ENCODE measurements around the gene ADAM10.

ADAM10 gene

DNA sequence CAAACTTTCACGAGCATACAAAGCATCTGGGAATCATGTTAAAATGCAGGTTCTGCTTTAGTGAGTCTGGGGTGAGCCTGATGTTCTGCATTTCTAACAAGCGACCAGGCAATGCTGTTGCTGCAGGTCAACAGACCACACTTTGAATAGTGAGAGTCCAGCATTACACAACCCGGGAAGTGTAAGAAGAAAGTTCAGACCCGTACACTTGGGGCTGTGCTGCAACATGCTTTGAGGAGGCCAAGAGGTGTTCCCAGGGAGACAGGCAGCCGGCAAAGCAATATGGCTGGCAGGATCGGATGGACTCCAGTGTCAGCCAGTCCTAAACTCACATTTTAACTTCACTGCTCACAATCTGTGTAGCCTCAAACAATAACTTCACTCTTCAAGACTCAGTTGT lies 183.5 kb downstream of the ADAM10 start:
- Mint-ChIP-seq H3K4me1 (ENCODE audit: low read depth) (peaks cover 10% of the 10 kb centered on the region), H3K36me3 (ENCODE audit: low read depth) (no peaks in the 10 kb centered on the region), H3K4me3 (no peak overlapping the region), H3K9me3 (no peaks in the 10 kb centered on the region), H3K27ac (no peak overlapping the region), H3K27me3 (no peaks in the 10 kb centered on the region)
- no peak for DNase-seq

- Mint-ChIP-seq H3K36me3 (ENCODE audit: low read depth) (no peaks in the 10 kb centered on the region), H3K9me3 (no peaks in the 10 kb centered on the region), H3K4me1 (ENCODE audit: low read depth) (peaks cover 10% of the 10 kb centered on the region), H3K27me3 (no peaks in the 10 kb centered on the region), H3K4me3 (no peak overlapping the region), H3K27ac (no peak overlapping the region)
- DNase-seq = no peak
These were observed 183.9 kb downstream of the ADAM10 start for GRCh38 chr15:58565619-58566018.

DNA sequence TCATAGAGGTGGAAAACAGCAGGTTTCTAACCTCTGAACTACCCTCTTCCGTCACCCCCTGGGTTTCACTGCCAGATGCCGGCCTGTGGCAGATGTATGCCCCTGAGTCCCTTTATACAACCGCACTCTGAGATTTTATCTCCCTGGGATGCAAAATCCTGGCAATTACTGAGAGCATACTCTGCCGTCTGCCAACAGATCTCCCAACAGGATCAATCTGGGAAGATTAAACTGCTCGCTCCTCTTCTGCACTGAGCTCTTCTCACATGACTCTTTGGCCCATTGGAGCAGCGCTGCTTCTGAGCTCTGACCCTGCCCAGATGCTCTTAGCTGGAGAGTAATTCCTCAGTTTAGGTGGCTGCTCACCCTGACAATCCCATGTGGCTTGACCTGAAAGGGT lies 184.5 kb downstream of the ADAM10 start:
- Mint-ChIP-seq H3K27ac (no peak overlapping the region), H3K9me3 (no peaks in the 10 kb centered on the region), H3K4me3 (no peak overlapping the region), H3K36me3 (ENCODE audit: low read depth) (no peaks in the 10 kb centered on the region), H3K4me1 (ENCODE audit: low read depth) (peaks cover 10% of the 10 kb centered on the region), H3K27me3 (no peaks in the 10 kb centered on the region)
- no peak for DNase-seq

- no peak overlapping the region for H3K4me3 Mint-ChIP-seq
- H3K27ac Mint-ChIP-seq = no peak overlapping the region
- H3K4me1 Mint-ChIP-seq (ENCODE audit: low read depth) = no peaks in the 10 kb centered on the region
- no peaks in the 10 kb centered on the region for H3K27me3 Mint-ChIP-seq
- no peaks in the 10 kb centered on the region for H3K9me3 Mint-ChIP-seq
- DNase-seq = no peak
- no peaks in the 10 kb centered on the region for H3K36me3 Mint-ChIP-seq (ENCODE audit: low read depth)
These were observed 187.4 kb downstream of the ADAM10 start for GRCh38 chr15:58562135-58562534.

GRCh38 chr15:58561321-58561720 lies 188.2 kb downstream of the ADAM10 start:
- no peaks in the 10 kb centered on the region for H3K27me3 Mint-ChIP-seq
- no peaks in the 10 kb centered on the region for H3K4me1 Mint-ChIP-seq (ENCODE audit: low read depth)
- H3K4me3 Mint-ChIP-seq = no peak overlapping the region
- H3K36me3 Mint-ChIP-seq (ENCODE audit: low read depth) = no peaks in the 10 kb centered on the region
- DNase-seq = no peak
- H3K9me3 Mint-ChIP-seq = no peaks in the 10 kb centered on the region
- H3K27ac Mint-ChIP-seq = no peak overlapping the region

DNA sequence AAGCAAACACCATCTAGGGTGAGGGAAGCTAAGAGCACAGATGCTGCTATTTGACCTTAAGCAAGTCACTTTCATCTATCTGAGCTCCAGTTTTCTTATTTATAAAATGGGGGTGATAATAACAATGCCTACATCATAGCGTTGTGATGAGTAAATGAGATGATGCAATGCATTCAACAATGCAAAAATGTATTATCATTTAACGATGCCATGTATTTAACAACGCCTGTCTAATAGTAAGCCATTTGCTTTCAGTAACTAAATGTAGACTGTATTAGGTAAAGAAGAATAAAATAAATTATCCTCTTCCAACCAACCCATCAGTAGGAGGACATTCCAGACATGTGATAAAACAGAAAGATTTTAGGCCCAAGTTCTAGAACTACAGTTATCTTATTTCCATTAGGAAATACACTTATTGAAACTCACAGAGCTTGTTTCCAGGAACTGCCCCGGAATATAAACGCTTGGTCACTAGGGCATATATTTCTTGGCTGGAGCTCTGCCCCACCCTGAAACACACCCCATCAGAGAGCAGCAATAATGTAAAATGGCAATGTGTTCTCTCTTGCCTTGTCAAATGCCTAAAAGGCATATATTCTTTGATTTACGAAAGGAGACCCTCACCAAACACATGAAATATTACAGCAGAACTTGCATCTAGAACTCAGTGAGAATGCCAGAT lies 189.5 kb downstream of the ADAM10 start:
- no peaks in the 10 kb centered on the region for H3K27me3 Mint-ChIP-seq
- no peak overlapping the region for H3K27ac Mint-ChIP-seq
- H3K4me3 Mint-ChIP-seq = no peak overlapping the region
- no peaks in the 10 kb centered on the region for H3K4me1 Mint-ChIP-seq (ENCODE audit: low read depth)
- DNase-seq = no peak
- H3K36me3 Mint-ChIP-seq (ENCODE audit: low read depth) = no peaks in the 10 kb centered on the region
- H3K9me3 Mint-ChIP-seq = no peaks in the 10 kb centered on the region

GRCh38 chr15:58558777-58559176 lies 190.7 kb downstream of the ADAM10 start:
- DNase-seq = no peak
- no peaks in the 10 kb centered on the region for H3K9me3 Mint-ChIP-seq
- no peaks in the 10 kb centered on the region for H3K4me1 Mint-ChIP-seq (ENCODE audit: low read depth)

DNA sequence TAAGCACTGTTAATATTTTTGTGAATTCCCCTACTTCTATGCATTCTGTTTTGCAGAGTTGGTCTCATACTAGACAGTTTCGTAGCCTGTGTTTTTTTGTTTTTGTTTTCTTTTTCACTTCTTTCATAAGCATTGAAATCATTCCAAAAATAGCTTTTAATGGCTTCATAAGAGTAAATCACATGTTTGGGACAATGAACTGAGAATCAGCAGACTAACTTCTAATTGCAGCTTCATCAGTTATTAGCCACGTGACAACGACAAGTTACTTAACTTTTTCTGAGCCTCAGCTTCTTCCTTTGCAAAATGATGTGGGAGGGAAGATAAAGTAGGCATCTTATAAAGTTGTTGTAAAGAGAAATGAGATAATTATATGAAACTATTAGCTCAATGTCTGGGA lies 193.0 kb downstream of the ADAM10 start:
- no peak overlapping the region for H3K27ac Mint-ChIP-seq
- peaks cover 3% of the 10 kb centered on the region for H3K27me3 Mint-ChIP-seq
- no peak overlapping the region for H3K4me3 Mint-ChIP-seq
- no peaks in the 10 kb centered on the region for H3K9me3 Mint-ChIP-seq
- DNase-seq = no peak
- peaks cover 7% of the 10 kb centered on the region for H3K4me1 Mint-ChIP-seq (ENCODE audit: low read depth)
- no peaks in the 10 kb centered on the region for H3K36me3 Mint-ChIP-seq (ENCODE audit: low read depth)

More at GRCh38 chr15:58558777-58559176, 190.7 kb downstream of the ADAM10 start:
- Mint-ChIP-seq H3K27ac (no peak overlapping the region), H3K4me3 (no peak overlapping the region), H3K27me3 (no peaks in the 10 kb centered on the region), H3K36me3 (ENCODE audit: low read depth) (no peaks in the 10 kb centered on the region)

- peaks cover 13% of the 10 kb centered on the region for H3K4me1 Mint-ChIP-seq (ENCODE audit: low read depth)
- no peaks in the 10 kb centered on the region for H3K9me3 Mint-ChIP-seq
- DNase-seq = no peak
- H3K27me3 Mint-ChIP-seq = peaks cover 3% of the 10 kb centered on the region
- H3K36me3 Mint-ChIP-seq (ENCODE audit: low read depth) = no peaks in the 10 kb centered on the region
- H3K27ac Mint-ChIP-seq = no peak overlapping the region
- no peak overlapping the region for H3K4me3 Mint-ChIP-seq
These were observed 193.5 kb downstream of the ADAM10 start for GRCh38 chr15:58556028-58556361.

GRCh38 chr15:58555162-58556027 lies 194.1 kb downstream of the ADAM10 start:
- no peaks in the 10 kb centered on the region for H3K36me3 Mint-ChIP-seq (ENCODE audit: low read depth)
- no peaks in the 10 kb centered on the region for H3K9me3 Mint-ChIP-seq
- peaks cover 3% of the 10 kb centered on the region for H3K27me3 Mint-ChIP-seq
- DNase-seq = no peak
- no peak overlapping the region for H3K4me3 Mint-ChIP-seq
- H3K27ac Mint-ChIP-seq = no peak overlapping the region
- H3K4me1 Mint-ChIP-seq (ENCODE audit: low read depth) = peaks cover 14% of the 10 kb centered on the region

DNA sequence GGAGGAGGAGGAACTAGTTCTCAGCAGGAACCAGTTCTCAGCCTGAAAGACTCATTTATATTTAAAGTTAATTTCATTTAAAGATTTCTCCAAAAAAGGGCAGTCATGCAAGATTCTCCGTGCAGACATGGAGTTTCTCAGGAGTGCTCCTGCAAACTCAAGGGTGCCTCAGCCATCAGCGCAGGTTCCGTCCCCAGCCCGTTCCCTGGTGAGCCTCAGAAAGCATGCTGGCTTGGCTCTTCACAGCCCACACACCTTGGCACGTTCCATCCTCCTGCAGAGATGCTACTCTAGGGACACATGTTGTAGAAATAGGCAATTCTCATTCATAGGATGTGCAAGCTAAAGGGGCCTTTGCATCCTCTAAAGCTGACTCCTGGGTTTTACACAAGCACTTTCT lies 194.7 kb downstream of the ADAM10 start:
- no peak for DNase-seq
- peaks cover 3% of the 10 kb centered on the region for H3K27me3 Mint-ChIP-seq
- H3K4me1 Mint-ChIP-seq (ENCODE audit: low read depth) = peaks cover 14% of the 10 kb centered on the region

GRCh38 chr15:58553365-58553918 lies 196.1 kb downstream of the ADAM10 start:
- DNase-seq = no peak
- H3K9me3 Mint-ChIP-seq = no peaks in the 10 kb centered on the region
- H3K4me3 Mint-ChIP-seq = no peak overlapping the region
- peaks cover 14% of the 10 kb centered on the region for H3K4me1 Mint-ChIP-seq (ENCODE audit: low read depth)
- no peak overlapping the region for H3K27ac Mint-ChIP-seq
- peaks cover 3% of the 10 kb centered on the region for H3K27me3 Mint-ChIP-seq
- H3K36me3 Mint-ChIP-seq (ENCODE audit: low read depth) = no peaks in the 10 kb centered on the region

More for the DNA sequence above, 194.7 kb downstream of the ADAM10 start:
- Mint-ChIP-seq H3K27ac (no peak overlapping the region), H3K36me3 (ENCODE audit: low read depth) (no peaks in the 10 kb centered on the region), H3K9me3 (no peaks in the 10 kb centered on the region), H3K4me3 (no peak overlapping the region)

DNA sequence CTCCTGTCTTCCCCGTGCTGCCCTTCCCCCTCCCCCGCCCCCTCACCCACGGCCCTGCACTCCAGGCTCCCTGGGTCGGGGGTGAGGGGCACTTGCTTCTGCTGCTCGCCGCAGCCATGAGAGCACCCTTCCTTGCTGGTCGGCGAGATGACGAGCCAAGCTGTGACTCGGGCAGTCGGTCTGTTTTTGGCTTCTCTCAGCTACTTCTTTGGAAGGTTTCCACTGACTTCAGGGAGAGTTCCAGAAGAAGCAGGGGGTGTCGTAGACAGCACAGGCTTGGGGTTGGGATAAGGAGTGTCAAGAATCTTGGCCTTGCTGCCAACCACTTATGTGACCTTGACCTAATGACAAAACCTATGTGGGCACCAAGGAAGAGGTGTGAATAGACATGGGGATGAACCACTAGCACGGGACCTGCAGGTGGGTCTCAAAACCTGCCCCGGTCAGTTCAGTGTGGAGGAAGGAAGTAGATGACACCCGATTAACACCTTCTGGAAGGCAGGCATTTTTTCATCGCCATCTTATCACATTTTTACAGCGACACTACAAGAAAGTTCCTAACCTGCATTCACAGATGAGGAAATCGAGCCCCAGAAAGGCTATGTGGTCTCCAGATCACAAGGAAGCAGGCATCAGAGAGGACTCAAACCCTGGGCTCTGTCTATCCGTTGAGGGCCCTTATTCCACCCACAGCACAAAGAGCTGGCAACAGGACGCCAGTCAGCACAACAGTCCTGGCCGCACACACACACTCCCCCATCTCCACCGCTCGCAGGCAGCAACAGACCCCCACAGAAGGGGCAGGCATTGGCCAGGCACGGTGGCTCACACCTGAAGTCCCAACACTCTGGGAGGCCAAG lies 196.8 kb downstream of the ADAM10 start:
- Mint-ChIP-seq H3K27ac (no peak overlapping the region), H3K36me3 (ENCODE audit: low read depth) (no peaks in the 10 kb centered on the region), H3K9me3 (no peaks in the 10 kb centered on the region), H3K4me1 (ENCODE audit: low read depth) (peaks cover 14% of the 10 kb centered on the region), H3K4me3 (no peak overlapping the region), H3K27me3 (peaks cover 3% of the 10 kb centered on the region)
- DNase-seq = no peak

GRCh38 chr15:58551764-58552504 lies 197.6 kb downstream of the ADAM10 start:
- Mint-ChIP-seq H3K4me1 (ENCODE audit: low read depth) (peaks cover 14% of the 10 kb centered on the region), H3K4me3 (no peak overlapping the region), H3K36me3 (ENCODE audit: low read depth) (no peaks in the 10 kb centered on the region), H3K27me3 (peaks cover 3% of the 10 kb centered on the region), H3K9me3 (no peaks in the 10 kb centered on the region), H3K27ac (no peak overlapping the region)
- no peak for DNase-seq

Data from activated T-cell treated with anti-CD3 and anti-CD28 coated beads, Interleukin-2, amount 50 U/mL, for 24 hours (primary cell).